Loucy (cell line): Measurements from ENCODE around the gene BTC.

Experiments
- EZH2phosphoT487 ChIP-seq: fragments of 200-600 bp; IDR thresholded peaks from 2 replicates; pipeline ENCODE4 v1.6.1; 2018; ENCODE audit warnings: antibody characterized with exemption, mild to moderate bottlenecking, moderate library complexity, borderline replicate concordance
- TF ChIP-seq, protein P1 (sequence below): fragments of 200-600 bp; sonication (generic); conservative IDR thresholded peaks from 2 replicates; pipeline ENCODE4 v1.5.1; 2014; ENCODE audit warnings: mild to moderate bottlenecking, antibody characterized with exemption, low read length

DNA sequence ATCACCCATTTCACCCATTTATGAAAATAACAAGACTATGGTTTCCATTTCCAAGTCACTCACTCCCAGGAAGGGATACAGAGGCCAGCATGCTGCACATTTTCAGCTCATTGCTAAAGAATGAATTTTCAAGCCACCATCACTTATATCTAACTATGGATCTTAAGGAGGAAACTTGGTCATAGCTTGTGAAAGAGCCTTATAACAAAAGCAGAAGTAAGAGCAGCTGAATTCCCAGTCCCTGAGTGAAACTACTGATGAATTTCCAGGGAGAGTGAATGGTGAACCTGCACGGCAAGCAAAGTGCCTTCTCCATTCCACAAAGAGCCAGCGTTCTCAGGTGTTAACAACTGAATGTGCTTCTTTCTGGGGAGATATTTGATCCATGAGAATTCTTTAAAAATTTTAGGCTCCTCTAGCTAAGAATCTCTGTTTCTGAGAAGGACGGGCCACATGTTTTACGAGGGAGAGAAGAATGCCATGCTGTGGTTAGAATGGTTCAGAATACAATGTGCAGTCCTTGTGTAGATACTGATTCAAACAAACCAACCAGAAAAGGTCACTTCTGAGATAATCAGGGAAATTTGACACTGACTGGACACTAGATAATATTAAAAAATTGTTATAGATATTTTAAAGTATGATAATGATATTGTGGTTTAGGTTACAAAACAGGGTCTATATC lies 24.0 kb downstream of the BTC start:
- TF ChIP-seq, protein P1, sequence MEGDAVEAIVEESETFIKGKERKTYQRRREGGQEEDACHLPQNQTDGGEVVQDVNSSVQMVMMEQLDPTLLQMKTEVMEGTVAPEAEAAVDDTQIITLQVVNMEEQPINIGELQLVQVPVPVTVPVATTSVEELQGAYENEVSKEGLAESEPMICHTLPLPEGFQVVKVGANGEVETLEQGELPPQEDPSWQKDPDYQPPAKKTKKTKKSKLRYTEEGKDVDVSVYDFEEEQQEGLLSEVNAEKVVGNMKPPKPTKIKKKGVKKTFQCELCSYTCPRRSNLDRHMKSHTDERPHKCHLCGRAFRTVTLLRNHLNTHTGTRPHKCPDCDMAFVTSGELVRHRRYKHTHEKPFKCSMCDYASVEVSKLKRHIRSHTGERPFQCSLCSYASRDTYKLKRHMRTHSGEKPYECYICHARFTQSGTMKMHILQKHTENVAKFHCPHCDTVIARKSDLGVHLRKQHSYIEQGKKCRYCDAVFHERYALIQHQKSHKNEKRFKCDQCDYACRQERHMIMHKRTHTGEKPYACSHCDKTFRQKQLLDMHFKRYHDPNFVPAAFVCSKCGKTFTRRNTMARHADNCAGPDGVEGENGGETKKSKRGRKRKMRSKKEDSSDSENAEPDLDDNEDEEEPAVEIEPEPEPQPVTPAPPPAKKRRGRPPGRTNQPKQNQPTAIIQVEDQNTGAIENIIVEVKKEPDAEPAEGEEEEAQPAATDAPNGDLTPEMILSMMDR = no peak
- TF ChIP-seq EZH2phosphoT487 = no peak
